ENCODE measurements around the gene IRX3. TPM values are rescaled to one million over a fixed set of nuclear protein-coding genes. Genes with fewer than 3 reads are reported as not detected.

Gene IRX3
- total and polyA plus RNA-seq, 2 of the 8 experiments (the other 6 are each of a cell fraction or from before 2014, with no cell fraction given), result 0.50 to 1.6 TPM

DNA sequence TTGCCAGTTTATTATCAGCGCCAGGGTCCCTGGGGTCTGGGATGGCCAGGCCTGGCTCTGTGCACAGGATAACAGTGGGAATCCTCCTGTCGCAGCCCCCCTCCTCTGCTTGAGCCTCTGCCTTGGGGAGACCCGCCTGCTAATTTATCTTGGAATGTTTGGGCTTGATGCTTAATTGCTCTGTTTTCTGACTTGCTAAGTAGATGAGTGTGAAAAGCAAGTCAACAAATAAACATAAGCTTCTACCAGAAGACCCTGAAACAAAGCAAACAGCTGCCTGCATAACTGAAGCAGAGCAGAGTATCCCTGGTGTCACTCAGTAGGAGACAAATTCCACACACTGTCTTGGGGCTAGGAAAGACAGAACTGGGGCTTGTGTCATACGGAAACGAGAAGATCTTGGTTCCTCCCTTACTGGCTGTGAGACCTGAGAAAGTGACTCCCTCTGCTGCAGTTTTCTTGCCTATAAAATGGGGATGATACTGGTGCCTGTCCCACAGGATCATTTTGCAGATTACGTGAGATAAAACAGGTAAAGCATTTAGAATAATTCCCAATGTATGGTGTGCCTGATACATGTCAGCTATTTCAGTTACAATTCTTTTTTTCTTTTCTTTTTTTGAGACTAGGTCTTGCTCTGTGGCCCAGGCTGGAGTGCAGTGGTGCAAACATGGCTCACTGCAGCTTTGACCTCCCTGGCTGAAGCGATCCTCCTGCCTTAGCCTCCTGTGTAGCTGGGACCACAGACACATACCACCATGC lies 44.8 kb upstream of the IRX3 start (continued):
- TF ChIP-seq EP300 (IDR thresholded peaks at IDR 0.05; ENCODE audit: borderline replicate concordance in 1 of 2, low read depth in 2 of 2, low read length in 2 of 2) (peak in 1 of 2 experiments; percentile 92; a peak in 1 of 3 replicates), SAP30 (IDR thresholded peaks at IDR 0.05; ENCODE audit: insufficient read depth, insufficient replicate concordance, low read length) (no peak), POLR2AphosphoS5 (IDR thresholded peaks at IDR 0.05; ENCODE audit: low read depth, low read length) (no peak), SP1 (IDR thresholded peaks at IDR 0.05; ENCODE audit: low read depth, low read length) (peak; percentile 38; the same call in 1 of the 2 replicates), HDAC2 (IDR thresholded peaks at IDR 0.05; ENCODE audit: borderline replicate concordance in 1 of 2, low read depth in 2 of 2, low read length in 2 of 2) (0 out of 4 replicates have a peak, but pooled peaks have one; percentile 29 to 41)

All from H1 (cell line).